ENCODE results near the gene L3MBTL1. TPM values are rescaled to one million over a fixed set of nuclear protein-coding genes. Genes with fewer than 3 reads are reported as not detected.

The L3MBTL1 gene
- total and polyA plus RNA-seq, 2 of the 4 experiments (the other 2 are of a cell fraction), result 2.2 to 4.5 TPM

DNA sequence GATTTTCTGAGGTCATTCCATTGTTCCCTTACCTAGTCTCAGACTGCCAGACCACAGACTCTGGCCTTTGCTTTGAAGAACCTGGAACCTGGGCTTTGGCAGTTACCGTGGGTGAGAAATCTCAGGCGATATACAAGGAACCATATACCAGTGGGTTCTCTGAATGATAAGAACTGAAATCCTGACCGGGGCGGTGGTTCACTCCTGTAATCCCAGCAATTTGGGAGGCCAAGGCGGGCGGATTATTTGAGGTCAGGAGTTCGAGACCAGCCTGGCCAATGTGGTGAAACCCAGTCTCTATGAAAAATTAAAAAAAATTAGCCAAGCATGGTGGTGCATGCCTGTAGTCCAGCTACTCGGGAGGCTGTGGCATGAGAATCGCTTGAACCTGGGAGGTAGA is 37.0 kb downstream of the L3MBTL1 start:
- intact Hi-C loops (cut with micrococcal nuclease) (no loop called here), in situ Hi-C loops (cut with MboI; ENCODE audit: low sequenced_read_pairs) (no loop called here), dilution Hi-C loops (cut with HindIII; ENCODE audit: low sequenced_read_pairs, unreplicated experiment) (no loop called here)
- ATAC-seq (ENCODE audit: low read depth) (no peak), DNase-seq (no peak)
- Histone ChIP-seq H2AK5ac (ENCODE audit: low read depth, low read length) (no peak overlapping the region), H2AFZ (replicated peaks; ENCODE audit: low read length, poor library complexity) (no peak overlapping the region), H3K56ac (ENCODE audit: extremely low read depth, insufficient read depth, low read length) (no peak overlapping the region), H3K4me1 (ENCODE audit: control insufficient read depth, insufficient read depth, low read length) (no peaks in the 10 kb centered on the region; the same call in 1 of the 2 replicates), H3K4me2 (ENCODE audit: low read depth, low read length) (no peak overlapping the region), H3K14ac (replicated peaks; ENCODE audit: low read depth, low read length) (no peak overlapping the region), H3K23ac (ENCODE audit: low read depth, low read length) (no peak overlapping the region), H3K18ac (ENCODE audit: low read depth, low read length) (no peak overlapping the region), H3K4me3 (ENCODE audit: insufficient read depth, low read depth, low read length) (no peak overlapping the region), H4K20me1 (ENCODE audit: insufficient read depth, low read length) (no peaks in the 10 kb centered on the region), H2BK5ac (ENCODE audit: low read depth, low read length, poor library complexity, severe bottlenecking) (no peak overlapping the region), H3K9ac (ENCODE audit: low read depth, low read length) (no peak overlapping the region), H2AK9ac (replicated peaks; ENCODE audit: low read depth, low read length, poor library complexity) (no peak overlapping the region), H2BK15ac (ENCODE audit: low read depth, low read length) (no peak overlapping the region), H4K8ac (ENCODE audit: low read depth in 2 of 2, low read length in 2 of 2) (no peak overlapping the region), H3K27ac (ENCODE audit: insufficient read depth, low read length) (no peak overlapping the region), H3K36me3 (ENCODE audit: control insufficient read depth, insufficient read depth, low read length) (no peaks in the 10 kb centered on the region), H4K91ac (ENCODE audit: insufficient read depth, low read depth, low read length) (no peak overlapping the region), H3K27me3 (ENCODE audit: control insufficient read depth, insufficient read depth, low read length) (no peaks in the 10 kb centered on the region; the same call in 1 of the 2 replicates), H4K5ac (ENCODE audit: low read depth, low read length) (no peak overlapping the region), H2BK20ac (ENCODE audit: low read depth, low read length) (no peak overlapping the region), H3K79me1 (ENCODE audit: low read depth in 1 of 2, low read length in 2 of 2) (no peaks in the 10 kb centered on the region), H2BK120ac (ENCODE audit: low read depth, low read length) (no peak overlapping the region), H3K4ac (ENCODE audit: low read depth, low read length) (no peak overlapping the region), H3K9me1 (ENCODE audit: insufficient read depth, low read length) (no peaks in the 10 kb centered on the region; the same call in 1 of the 2 replicates), H3K9me3 (ENCODE audit: control insufficient read depth, insufficient read depth, low read length) (peaks cover 6% of the 10 kb centered on the region)
- POLR2A ChIA-PET (ENCODE audit: unreplicated experiment), result no interaction called here
- WGBS, 2 experiments (ENCODE audit: extremely low coverage in 2 of 2, insufficient read length in 1 of 2), result 100% methylated on average over 1 of the region's 9 CpGs; no CpG with 5 or more reads in 1 of the 2 experiments
- no TSS peak for BruUV-seq (replicated peaks)
- no peak for TF ChIP-seq RCOR1 (IDR thresholded peaks at IDR 0.05; ENCODE audit: insufficient replicate concordance, low read length)
- CTCF ChIA-PET, result interaction anchor here (0.6 kb wide), 1 partner anchor 643 kb away, joined by 3 read pairs; no protein-coding TSS in a partner anchor

Data from IMR-90 (cell line).